Measurements from ENCODE around the gene HDAC9.

GRCh38 chr7:18495412-18496340 lies at the start of gene HDAC9:
- no peak for TF ChIP-seq POLR2A (IDR thresholded peaks at IDR 0.05)
- TF ChIP-seq CTCF (IDR thresholded peaks at IDR 0.05): no peak
